Cardiac muscle cell (in vitro differentiated cells and primary cell): Measurements from ENCODE around the gene CUL3. TPM values are rescaled to one million over a fixed set of nuclear protein-coding genes. Genes with fewer than 3 reads are reported as not detected.

ENCODE experiments used
- DNase-seq, 2 donors: peaks; one replicate each; pipeline versions ENCODE4 v3.0.0 to v3.0.0-alpha.2; 2010 to 2017; ENCODE audit warnings: low read depth in 1 of 2, low spot score in 1 of 2
- H3K27ac ChIP-seq: fragments of 200-600 bp; sonication (generic); 2 replicates; pipeline ENCODE4 v1.5.1; 2016
- H3K27me3 ChIP-seq: fragments of 200-600 bp; sonication (generic); 2 replicates; pipeline ENCODE4 v1.6.0; 2016; ENCODE audit warnings: control low read depth
- H3K36me3 ChIP-seq: fragments of 200-600 bp; sonication (generic); 2 replicates; pipeline ENCODE4 v1.5.1; 2016; ENCODE audit warnings: control low read depth
- H3K4me1 ChIP-seq: fragments of 200-600 bp; sonication (generic); 2 replicates; pipeline ENCODE4 v1.8.1; 2017; ENCODE audit warnings: low read depth, mild to moderate bottlenecking, mixed run types
- H3K4me3 ChIP-seq: fragments of 200-600 bp; sonication (generic); 2 replicates; pipeline ENCODE4 v1.5.1; 2016; ENCODE audit warnings: mild to moderate bottlenecking
- H3K9me3 ChIP-seq: fragments of 200-600 bp; sonication (generic); 2 replicates; pipeline ENCODE4 v1.5.1; 2017; ENCODE audit warnings: low read depth, mild to moderate bottlenecking, control low read depth
- CTCF ChIP-seq: IDR thresholded peaks from 2 replicates; pipeline ENCODE4 v1.5.1; 2012; ENCODE audit warnings: low read depth, mild to moderate bottlenecking, low read length
- polyA plus RNA-seq: library from polyadenylated mRNA; unstranded; fragments of >200 nt; fragmentation: Nextera tagmentation; extraction: Ambion mirVana; gene quantifications from 2 replicates; pipeline ENCODE4 v1.2.1, GENCODE V29; 2016
- total RNA-seq: library from RNA; depleted of rRNA; stranded (reverse); fragments of >200 nt; gene quantifications from 2 replicates; pipeline ENCODE4 v1.2.3, GENCODE V29; 2016

The CUL3 gene
- total and polyA plus RNA-seq, 2 experiments from 2014 or later, result 47.6 to 78.8 TPM

- Histone ChIP-seq H3K9me3 (no peaks in the 10 kb centered on the region), H3K4me1 (peaks cover 30% of the 10 kb centered on the region), H3K27ac (no peak overlapping the region), H3K4me3 (no peak overlapping the region), H3K36me3 (no peaks in the 10 kb centered on the region), H3K27me3 (no peaks in the 10 kb centered on the region)
- no peak for DNase-seq
- no peak for TF ChIP-seq CTCF
Observed at GRCh38 chr2:224576088-224576715, 9.0 kb downstream of the CUL3 start.

GRCh38 chr2:224574423-224575084, 10.6 kb downstream of the CUL3 start:
- Histone ChIP-seq H3K4me1 (peaks cover 27% of the 10 kb centered on the region), H3K9me3 (no peaks in the 10 kb centered on the region), H3K36me3 (no peaks in the 10 kb centered on the region), H3K27me3 (no peaks in the 10 kb centered on the region), H3K27ac (no peak overlapping the region), H3K4me3 (no peak overlapping the region)
- peak in 1 of 2 donors; percentile 20 for DNase-seq
- no peak for TF ChIP-seq CTCF

GRCh38 chr2:224573724-224574123, 11.4 kb downstream of the CUL3 start:
- Histone ChIP-seq H3K27ac (no peak overlapping the region), H3K4me1 (peaks cover 23% of the 10 kb centered on the region)

GRCh38 chr2:224572338-224572737, 12.8 kb downstream of the CUL3 start:
- Histone ChIP-seq H3K27ac (no peak overlapping the region), H3K9me3 (no peaks in the 10 kb centered on the region), H3K27me3 (no peaks in the 10 kb centered on the region), H3K36me3 (no peaks in the 10 kb centered on the region), H3K4me3 (no peak overlapping the region), H3K4me1 (peaks cover 19% of the 10 kb centered on the region)
- TF ChIP-seq CTCF, result no peak
- DNase-seq, result no peak

More at GRCh38 chr2:224573724-224574123, 11.4 kb downstream of the CUL3 start:
- no peak for DNase-seq
- Histone ChIP-seq H3K4me3 (no peak overlapping the region), H3K36me3 (no peaks in the 10 kb centered on the region), H3K27me3 (no peaks in the 10 kb centered on the region), H3K9me3 (no peaks in the 10 kb centered on the region)
- TF ChIP-seq CTCF, result no peak

GRCh38 chr2:224570328-224570993, 14.7 kb downstream of the CUL3 start:
- Histone ChIP-seq H3K27ac (peak overlapping the region; percentile 16), H3K36me3 (no peaks in the 10 kb centered on the region), H3K27me3 (no peaks in the 10 kb centered on the region), H3K4me3 (no peak overlapping the region), H3K4me1 (peaks cover 16% of the 10 kb centered on the region), H3K9me3 (no peaks in the 10 kb centered on the region)
- DNase-seq, result peak in 1 of 2 donors; percentile 62
- TF ChIP-seq CTCF, result no peak
